DND-41 (cell line): ENCODE data around the gene ANP32B.
"Not testable (repeated sequence)": the region's sequence is repeated elsewhere in the genome, so short reads cannot be mapped to it uniquely, and the experiment has no call there.

Experiments
- ATAC-seq: fragments of 200-7000 bp; cut with Tn5 transposase; 3 replicates; pipeline ENCODE4 v1.9.1; 2021; ENCODE audit warnings: low read depth; ENCODE audit not compliant: insufficient read depth
- DNase-seq: peaks from one replicate; pipeline ENCODE4 v3.0.0-alpha.2; 2020
- H2AFZ ChIP-seq: 2 replicates; pipeline ENCODE4 v1.6.0; 2012; ENCODE audit warnings: low read depth, low read length
- H3K27ac ChIP-seq: 2 replicates; pipeline ENCODE4 v1.5.1; 2012; ENCODE audit warnings: low read length, inconsistent platforms
- H3K27me3 ChIP-seq: fragments of 200-600 bp; sonication (generic); 2 replicates; pipeline ENCODE4 v1.6.0; 2012; ENCODE audit warnings: low read length, mild to moderate bottlenecking, inconsistent platforms; ENCODE audit not compliant: insufficient read depth, poor library complexity
- H3K36me3 ChIP-seq: 2 replicates; pipeline ENCODE4 v1.5.1; 2012; ENCODE audit warnings: low read length, inconsistent platforms; ENCODE audit not compliant: insufficient read depth
- H3K4me1 ChIP-seq: 2 replicates; pipeline ENCODE4 v1.5.1; 2012; ENCODE audit warnings: mild to moderate bottlenecking, low read length; ENCODE audit not compliant: insufficient read depth
- H3K4me2 ChIP-seq: 2 replicates; pipeline ENCODE4 v1.6.0; 2012; ENCODE audit warnings: mild to moderate bottlenecking, moderate library complexity, low read length, inconsistent platforms; ENCODE audit not compliant: insufficient read depth
- H3K4me3 ChIP-seq, 2 experiments: fragments of 200-600 bp in 1 of 2; shearing (Covaris generic) in 1 of 2; 2 replicates each; pipeline ENCODE4 v1.5.1; 2012 to 2016; ENCODE audit warnings: inconsistent platforms in 2 of 2, low read length in 2 of 2, mild to moderate bottlenecking in 2 of 2, low read depth in 1 of 2, moderate library complexity in 1 of 2
- H3K79me2 ChIP-seq: 2 replicates; pipeline ENCODE4 v1.6.0; 2012; ENCODE audit warnings: low read length, inconsistent platforms; ENCODE audit not compliant: insufficient read depth
- H3K9ac ChIP-seq: 2 replicates; pipeline ENCODE4 v1.6.0; 2012; ENCODE audit warnings: low read depth, mild to moderate bottlenecking, inconsistent platforms, low read length, moderate library complexity
- H3K9me3 ChIP-seq: 2 replicates; pipeline ENCODE4 v1.5.1; 2012; ENCODE audit warnings: low read length, moderate library complexity, mild to moderate bottlenecking, inconsistent platforms; ENCODE audit not compliant: insufficient read depth, severe bottlenecking
- H4K20me1 ChIP-seq: 2 replicates; pipeline ENCODE4 v1.6.0; 2012; ENCODE audit warnings: low read length; ENCODE audit not compliant: insufficient read depth
- EZH2 ChIP-seq: IDR thresholded peaks from 3 replicates; pipeline ENCODE4 v1.6.1; 2012; ENCODE audit warnings: borderline replicate concordance, low read depth, mild to moderate bottlenecking, moderate library complexity, low read length, inconsistent platforms; ENCODE audit not compliant: severe bottlenecking
- TF ChIP-seq, protein P1 (sequence below): IDR thresholded peaks from 2 replicates; pipeline ENCODE4 v1.5.1; 2012; ENCODE audit warnings: borderline replicate concordance, low read length, moderate library complexity, mild to moderate bottlenecking; ENCODE audit not compliant: poor library complexity, severe bottlenecking; ENCODE audit errors: extremely low read depth

ANP32B gene

DNA sequence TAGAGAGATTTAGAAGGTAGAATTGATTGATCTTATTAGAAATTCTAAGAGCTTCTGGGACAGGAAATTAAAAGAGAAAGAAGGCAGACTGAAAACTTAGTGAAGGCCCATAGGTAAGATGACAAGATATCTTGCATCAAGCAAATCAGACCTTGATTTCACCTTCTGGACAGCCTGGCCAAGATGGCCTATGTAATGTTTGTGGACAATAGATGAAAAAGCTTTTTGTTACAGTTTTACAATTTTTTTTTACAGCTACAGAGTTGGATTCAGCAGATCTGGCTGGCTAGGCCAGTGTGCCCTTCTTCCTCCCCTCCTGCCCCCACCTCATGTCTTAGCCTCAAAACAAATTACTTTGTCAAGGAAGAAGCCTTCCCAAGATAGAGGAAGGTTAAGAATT is 23.6 kb upstream of the ANP32B start:
- H3K27me3 ChIP-seq, result no peaks in the 10 kb centered on the region
- H3K36me3 ChIP-seq, result no peaks in the 10 kb centered on the region
- H3K79me2 ChIP-seq, result no peaks in the 10 kb centered on the region
- no peaks in the 10 kb centered on the region for H3K4me1 ChIP-seq
- no peak overlapping the region for H3K9ac ChIP-seq
- no peak overlapping the region for H3K27ac ChIP-seq
- H3K4me2 ChIP-seq, result no peak overlapping the region
- no peaks in the 10 kb centered on the region for H4K20me1 ChIP-seq
- H3K9me3 ChIP-seq, result no peaks in the 10 kb centered on the region
- DNase-seq (no peak), ATAC-seq (no peak)
- H3K4me3 ChIP-seq, result no peak overlapping the region
- no peak overlapping the region for H2AFZ ChIP-seq
- TF ChIP-seq EZH2, result no peak
- TF ChIP-seq, protein P1, sequence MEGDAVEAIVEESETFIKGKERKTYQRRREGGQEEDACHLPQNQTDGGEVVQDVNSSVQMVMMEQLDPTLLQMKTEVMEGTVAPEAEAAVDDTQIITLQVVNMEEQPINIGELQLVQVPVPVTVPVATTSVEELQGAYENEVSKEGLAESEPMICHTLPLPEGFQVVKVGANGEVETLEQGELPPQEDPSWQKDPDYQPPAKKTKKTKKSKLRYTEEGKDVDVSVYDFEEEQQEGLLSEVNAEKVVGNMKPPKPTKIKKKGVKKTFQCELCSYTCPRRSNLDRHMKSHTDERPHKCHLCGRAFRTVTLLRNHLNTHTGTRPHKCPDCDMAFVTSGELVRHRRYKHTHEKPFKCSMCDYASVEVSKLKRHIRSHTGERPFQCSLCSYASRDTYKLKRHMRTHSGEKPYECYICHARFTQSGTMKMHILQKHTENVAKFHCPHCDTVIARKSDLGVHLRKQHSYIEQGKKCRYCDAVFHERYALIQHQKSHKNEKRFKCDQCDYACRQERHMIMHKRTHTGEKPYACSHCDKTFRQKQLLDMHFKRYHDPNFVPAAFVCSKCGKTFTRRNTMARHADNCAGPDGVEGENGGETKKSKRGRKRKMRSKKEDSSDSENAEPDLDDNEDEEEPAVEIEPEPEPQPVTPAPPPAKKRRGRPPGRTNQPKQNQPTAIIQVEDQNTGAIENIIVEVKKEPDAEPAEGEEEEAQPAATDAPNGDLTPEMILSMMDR, result no peak

GRCh38 chr9:97960678-97961328 is 22.3 kb upstream of the ANP32B start:
- H3K79me2 ChIP-seq, H3K4me2 ChIP-seq, H3K4me3 ChIP-seq, H3K4me1 ChIP-seq, ATAC-seq, H3K9me3 ChIP-seq, H3K36me3 ChIP-seq, H2AFZ ChIP-seq, DNase-seq, H3K27me3 ChIP-seq, H3K9ac ChIP-seq, H3K27ac ChIP-seq, H4K20me1 ChIP-seq: not testable (repeated sequence)

DNA sequence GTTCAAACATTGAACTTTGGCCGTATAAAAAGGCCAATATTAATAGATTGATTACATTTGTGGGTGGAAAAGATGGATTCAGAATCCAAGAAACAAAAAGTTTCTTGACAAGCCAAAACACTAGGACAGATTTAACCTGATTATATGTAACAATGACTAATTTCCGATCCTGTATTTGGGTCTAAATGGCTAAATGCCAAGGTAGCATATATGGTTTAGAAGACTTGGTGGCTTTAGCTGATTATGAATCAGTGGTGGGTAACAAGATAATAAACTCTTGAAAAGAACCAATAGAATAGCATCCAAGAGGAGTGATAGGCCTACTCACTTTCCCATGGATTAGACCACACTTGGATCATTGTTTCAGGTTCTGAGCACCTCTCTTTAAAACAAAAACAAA is 21.8 kb upstream of the ANP32B start:
- no peak for ATAC-seq

GRCh38 chr9:97962136-97962535 is 21.0 kb upstream of the ANP32B start:
- Histone ChIP-seq H2AFZ (no peak overlapping the region), H3K27me3 (no peaks in the 10 kb centered on the region), H3K9me3 (no peaks in the 10 kb centered on the region), H3K4me2 (no peak overlapping the region), H3K27ac (no peak overlapping the region), H3K79me2 (no peaks in the 10 kb centered on the region), H3K36me3 (no peaks in the 10 kb centered on the region), H4K20me1 (no peaks in the 10 kb centered on the region), H3K9ac (no peak overlapping the region), H3K4me1 (no peaks in the 10 kb centered on the region), H3K4me3 (no peak overlapping the region)
- ATAC-seq (no peak), DNase-seq (no peak)
- TF ChIP-seq, protein P1, result no peak
- TF ChIP-seq EZH2, result no peak

More for the DNA sequence above, 21.8 kb upstream of the ANP32B start:
- no peak for TF ChIP-seq EZH2
- TF ChIP-seq, protein P1, result no peak
- no peaks in the 10 kb centered on the region for H3K36me3 ChIP-seq
- H3K9me3 ChIP-seq, result no peaks in the 10 kb centered on the region
- DNase-seq, result no peak
- no peak overlapping the region for H3K9ac ChIP-seq
- H3K4me3 ChIP-seq, result no peak overlapping the region
- H2AFZ ChIP-seq, result no peak overlapping the region
- H3K27ac ChIP-seq, result no peak overlapping the region
- H3K4me2 ChIP-seq, result no peak overlapping the region
- no peaks in the 10 kb centered on the region for H4K20me1 ChIP-seq
- no peaks in the 10 kb centered on the region for H3K4me1 ChIP-seq
- no peaks in the 10 kb centered on the region for H3K27me3 ChIP-seq
- H3K79me2 ChIP-seq, result no peaks in the 10 kb centered on the region
